HL-60 (cell line): ENCODE results near the gene NUP43.
"Not testable (repeated sequence)": the region's sequence is repeated elsewhere in the genome, so short reads cannot be mapped to it uniquely, and the experiment has no call there.

Experiments used
- DNase-seq, 2 experiments: peaks; one replicate each; pipeline ENCODE4 v3.0.0-alpha.2; 2010 to 2020; ENCODE audit warnings: low read depth in 1 of 2, low spot score in 1 of 2
- H3K27ac ChIP-seq: fragments of 250-450 bp; sonication (Bioruptor Pico); replicated peaks from 2 replicates; pipeline ENCODE4 v1.5.1; 2020; ENCODE audit warnings: mild to moderate bottlenecking, moderate library complexity
- H3K27me3 ChIP-seq: fragments of 250-450 bp; sonication (Bioruptor Pico); 2 replicates; pipeline ENCODE4 v1.5.1; 2021; ENCODE audit warnings: mild to moderate bottlenecking, moderate library complexity; ENCODE audit not compliant: insufficient read depth, poor library complexity, severe bottlenecking
- H3K4me3 ChIP-seq: replicated peaks from 2 replicates; pipeline ENCODE4 v1.5.1; 2011; ENCODE audit warnings: mild to moderate bottlenecking, control low read depth, low read length; ENCODE audit not compliant: insufficient read depth
- CTCF ChIP-seq: IDR thresholded peaks from one replicate; pipeline ENCODE4 v1.5.1; 2011; ENCODE audit warnings: low read length, control low read depth, inconsistent platforms; ENCODE audit not compliant: insufficient read depth
- GABPA ChIP-seq: IDR thresholded peaks from 2 replicates; pipeline ENCODE4 v1.6.1; 2012; ENCODE audit warnings: low read depth
- POLR2AphosphoS5 ChIP-seq: IDR thresholded peaks from 2 replicates; pipeline ENCODE4 v1.6.1; 2012; ENCODE audit warnings: low read depth
- REST ChIP-seq: IDR thresholded peaks from 2 replicates; pipeline ENCODE4 v1.6.1; 2012; ENCODE audit warnings: low read depth; ENCODE audit not compliant: insufficient replicate concordance
- SPI1 ChIP-seq: IDR thresholded peaks from 2 replicates; pipeline ENCODE4 v1.6.1; 2012; ENCODE audit warnings: low read depth, mild to moderate bottlenecking, borderline replicate concordance

The NUP43 gene

DNA sequence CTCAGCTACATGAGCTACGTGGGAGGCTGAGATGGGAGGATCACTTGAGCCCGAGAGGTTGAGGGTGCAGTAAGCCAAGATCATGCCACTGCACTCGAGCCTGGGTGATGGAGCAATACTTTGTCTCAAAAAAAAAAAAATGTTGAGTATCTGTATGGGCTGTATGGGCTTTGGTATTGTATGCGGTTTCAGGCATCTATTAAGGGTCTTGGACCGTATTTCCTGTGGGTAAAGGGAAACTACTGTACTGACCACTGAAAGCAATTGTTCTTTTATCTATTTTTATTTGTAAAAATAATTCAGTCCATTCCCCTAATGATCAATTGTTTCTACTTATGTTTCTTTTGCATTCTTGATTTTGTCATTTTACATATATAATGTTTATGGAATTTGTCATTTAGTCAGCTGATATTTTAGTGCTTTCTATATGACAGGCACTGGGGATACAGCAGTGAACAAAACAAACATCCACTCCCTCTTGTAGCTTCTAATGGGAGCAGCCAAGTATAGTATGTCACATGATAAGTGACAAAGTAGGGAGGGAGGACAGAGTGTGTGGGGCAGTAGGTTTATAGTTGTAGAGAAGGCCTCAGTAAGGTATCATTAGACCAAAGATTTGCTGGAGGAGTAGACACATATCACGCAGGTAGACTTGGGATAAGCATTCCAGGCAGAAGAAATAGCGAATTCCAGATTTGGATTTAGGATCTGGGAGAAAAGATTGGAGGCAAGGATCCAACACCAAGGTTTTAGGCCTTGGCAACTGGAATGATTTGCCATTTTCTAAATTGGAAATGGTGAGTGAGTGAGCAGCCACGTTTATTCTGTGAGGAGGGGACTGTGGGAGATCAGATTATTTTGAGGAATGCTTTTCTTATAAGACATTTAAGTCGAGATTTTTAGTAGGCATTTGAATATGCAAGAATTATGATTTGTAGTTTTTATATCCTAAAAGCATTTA, 9.3 kb upstream of the NUP43 start:
- Histone ChIP-seq H3K27me3 (no peaks in the 10 kb centered on the region), H3K4me3 (no peak overlapping the region), H3K27ac (no peak overlapping the region)
- TF ChIP-seq REST (no peak), POLR2AphosphoS5 (0 out of 2 replicates have a peak, but pooled peaks have one; percentile 27), SPI1 (no peak)
- no peak for DNase-seq

DNA sequence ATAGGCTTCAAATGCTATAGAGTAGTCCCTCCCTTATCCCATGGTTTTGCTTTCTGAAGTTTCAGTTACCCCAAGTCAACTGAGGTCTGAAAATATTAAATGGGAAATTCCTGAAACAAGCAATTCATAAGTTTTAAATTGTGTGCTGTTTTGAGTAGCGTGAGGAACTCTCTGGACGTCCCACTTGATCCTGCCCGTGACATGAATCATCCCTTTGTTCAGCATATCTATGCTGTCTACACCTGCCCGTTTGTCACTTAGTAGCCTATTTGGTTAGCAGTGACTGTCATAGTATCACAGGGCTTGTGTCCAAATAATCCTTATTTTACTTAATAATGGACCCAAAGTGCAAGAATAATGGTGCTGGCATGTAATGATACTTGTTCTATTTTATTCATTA, 8.2 kb upstream of the NUP43 start:
- H3K4me3 ChIP-seq = no peak overlapping the region
- TF ChIP-seq POLR2AphosphoS5 (no peak), REST (no peak), CTCF (no peak), GABPA (no peak), SPI1 (no peak)
- H3K27me3 ChIP-seq = no peaks in the 10 kb centered on the region
- DNase-seq = no peak
- H3K27ac ChIP-seq = no peak overlapping the region

DNA sequence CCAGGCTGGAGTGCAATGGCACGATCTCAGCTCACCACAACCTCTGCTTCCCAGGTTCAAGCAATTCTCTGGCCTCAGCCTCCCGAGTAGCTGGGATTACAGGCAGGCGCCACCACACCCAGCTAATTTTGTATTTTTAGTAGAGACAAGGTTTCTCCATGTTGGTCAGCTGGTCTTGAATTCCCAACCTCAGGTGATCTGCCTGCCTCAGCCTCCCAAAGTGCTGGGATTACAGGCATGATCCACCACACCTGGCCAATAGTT, 7.0 kb upstream of the NUP43 start:
- peak in 1 of 2 experiments; percentile 61 for DNase-seq
- H3K4me3 ChIP-seq, H3K27me3 ChIP-seq: not testable (repeated sequence)
- H3K27ac ChIP-seq = peak overlapping the region; percentile 93

DNA sequence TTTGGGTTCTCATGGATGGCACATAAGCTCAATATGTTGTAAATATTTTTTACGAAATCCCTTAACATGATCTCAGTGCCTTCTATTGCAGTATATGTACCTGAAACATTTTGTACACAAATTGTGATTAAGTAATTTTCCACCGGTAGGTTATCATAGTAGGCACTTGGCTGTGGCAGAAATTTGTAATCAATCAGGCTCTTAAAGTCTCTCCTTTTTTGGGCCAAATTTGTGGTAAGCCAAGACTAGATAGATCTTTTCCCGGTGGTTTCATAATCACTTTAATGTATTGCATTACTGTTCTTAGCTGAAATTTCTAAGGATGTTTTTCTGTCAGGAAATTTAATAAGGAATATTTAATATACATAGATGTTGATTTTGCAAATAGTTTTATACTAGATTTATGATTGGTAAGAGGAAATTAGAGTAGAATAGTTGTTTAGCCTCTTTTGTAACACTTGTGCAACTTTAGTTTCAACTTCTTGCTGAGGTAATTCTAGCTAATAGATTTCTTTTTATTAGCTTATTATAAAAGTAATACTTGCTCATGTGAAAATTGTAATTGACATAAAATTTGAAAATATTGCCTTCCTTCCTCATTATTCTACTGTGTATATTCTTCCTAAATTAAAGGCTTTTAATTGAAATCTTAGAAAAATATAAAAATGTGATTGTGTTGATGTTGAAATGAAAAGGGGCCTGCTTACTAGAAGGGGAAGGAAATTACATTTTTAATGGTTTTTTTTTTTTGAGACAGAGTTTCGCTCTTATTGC, 6.5 kb upstream of the NUP43 start:
- Histone ChIP-seq H3K27me3 (no peaks in the 10 kb centered on the region), H3K27ac (peak overlapping the region; percentile 93), H3K4me3 (peak overlapping the region; percentile 25)
- DNase-seq = peak; percentile 39 to 80
- no peak for TF ChIP-seq GABPA
- TF ChIP-seq CTCF = no peak
- TF ChIP-seq POLR2AphosphoS5 = no peak
- no peak for TF ChIP-seq REST
- no peak for TF ChIP-seq SPI1

DNA sequence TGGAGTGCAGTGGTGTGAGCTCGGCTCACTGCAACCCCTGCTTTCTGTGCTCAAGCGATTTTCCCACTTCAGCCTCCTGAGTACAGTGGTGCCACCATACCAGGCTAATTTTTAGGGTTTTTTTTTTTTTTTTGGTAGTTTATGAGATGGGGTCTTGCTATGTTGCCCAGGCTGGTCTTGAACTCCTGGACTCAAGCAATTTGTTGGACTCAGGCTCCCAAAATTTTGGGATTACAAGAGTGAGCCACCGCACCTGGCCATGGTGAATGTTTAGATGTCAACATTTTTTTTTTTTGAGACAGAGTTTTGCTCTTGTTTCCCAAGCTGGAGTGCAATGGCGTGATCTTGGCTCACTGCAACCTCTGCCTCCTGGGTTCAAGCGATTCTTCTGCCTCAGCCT, 5.6 kb upstream of the NUP43 start:
- not testable (repeated sequence) for H3K27me3 ChIP-seq, DNase-seq
- Histone ChIP-seq H3K4me3 (peak overlapping the region; percentile 86), H3K27ac (peak overlapping the region; percentile 93)
